Measurements from ENCODE around the gene FAM83D.

The FAM83D gene

DNA sequence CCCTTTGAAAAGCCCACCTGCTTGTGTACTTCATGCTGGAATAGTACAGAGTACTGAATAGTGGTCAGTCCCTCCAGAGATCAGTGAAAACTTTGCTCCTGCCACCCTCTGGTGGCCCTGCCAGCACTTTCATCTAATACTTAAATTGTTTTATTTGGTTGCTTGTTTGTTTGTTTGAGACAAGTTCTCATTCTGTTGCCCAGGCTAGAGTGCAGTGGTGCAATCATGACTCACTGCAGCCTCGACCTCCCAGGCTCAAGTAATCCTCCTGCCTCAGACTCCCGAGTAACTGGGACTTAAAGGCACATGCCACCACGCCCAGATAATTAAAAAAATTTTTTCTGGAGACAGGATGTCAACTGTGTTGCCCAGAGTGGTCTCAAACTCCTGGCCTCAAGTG, 9.1 kb downstream of the FAM83D start:
- no peaks in the 10 kb centered on the region for H3K36me3 Mint-ChIP-seq
- ATAC-seq (ENCODE audit: low read depth) = peak; percentile 45
- H3K27me3 Mint-ChIP-seq = no peaks in the 10 kb centered on the region
- H3K27ac Mint-ChIP-seq = no peak overlapping the region
- no peaks in the 10 kb centered on the region for H3K9me3 Mint-ChIP-seq
- H3K4me1 Mint-ChIP-seq = peaks cover 2% of the 10 kb centered on the region
- H3K4me3 Mint-ChIP-seq = no peak overlapping the region
- no peak for DNase-seq (ENCODE audit: low spot score in 2 of 2)

DNA sequence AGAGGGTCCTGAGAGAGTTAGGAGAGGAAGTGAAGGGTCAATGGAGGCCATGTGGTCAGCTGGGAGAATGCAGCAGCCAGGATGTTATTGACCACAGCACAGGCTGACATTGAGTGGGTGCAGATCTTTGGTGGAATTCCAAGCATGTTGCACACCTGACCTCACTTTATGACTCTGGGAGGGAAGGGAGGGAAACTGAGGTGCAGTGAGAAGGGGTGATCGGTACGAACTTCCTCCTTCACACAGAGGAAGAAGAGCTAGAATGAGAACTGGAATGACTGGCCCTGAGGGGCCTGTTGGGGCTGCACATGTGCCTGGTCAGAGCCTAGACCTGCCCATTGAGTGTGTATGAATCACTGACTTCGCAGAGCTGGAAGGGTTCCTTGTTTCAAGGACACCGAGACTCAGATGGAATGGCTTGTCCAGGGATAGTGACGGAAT, 9.8 kb downstream of the FAM83D start:
- ATAC-seq (ENCODE audit: low read depth) (no peak), DNase-seq (ENCODE audit: low spot score in 2 of 2) (no peak)
- no peaks in the 10 kb centered on the region for H3K36me3 Mint-ChIP-seq
- peaks cover 2% of the 10 kb centered on the region for H3K4me1 Mint-ChIP-seq
- no peaks in the 10 kb centered on the region for H3K27me3 Mint-ChIP-seq
- no peak overlapping the region for H3K4me3 Mint-ChIP-seq
- no peak overlapping the region for H3K27ac Mint-ChIP-seq
- no peaks in the 10 kb centered on the region for H3K9me3 Mint-ChIP-seq

- Mint-ChIP-seq H3K27ac (no peak overlapping the region), H3K4me3 (no peak overlapping the region), H3K36me3 (no peaks in the 10 kb centered on the region), H3K9me3 (no peaks in the 10 kb centered on the region), H3K27me3 (no peaks in the 10 kb centered on the region), H3K4me1 (peaks cover 2% of the 10 kb centered on the region)
- ATAC-seq (ENCODE audit: low read depth) = no peak
- no peak for DNase-seq (ENCODE audit: low spot score in 2 of 2)
Measured at GRCh38 chr20:38937000-38937399, 10.8 kb downstream of the FAM83D start.

DNA sequence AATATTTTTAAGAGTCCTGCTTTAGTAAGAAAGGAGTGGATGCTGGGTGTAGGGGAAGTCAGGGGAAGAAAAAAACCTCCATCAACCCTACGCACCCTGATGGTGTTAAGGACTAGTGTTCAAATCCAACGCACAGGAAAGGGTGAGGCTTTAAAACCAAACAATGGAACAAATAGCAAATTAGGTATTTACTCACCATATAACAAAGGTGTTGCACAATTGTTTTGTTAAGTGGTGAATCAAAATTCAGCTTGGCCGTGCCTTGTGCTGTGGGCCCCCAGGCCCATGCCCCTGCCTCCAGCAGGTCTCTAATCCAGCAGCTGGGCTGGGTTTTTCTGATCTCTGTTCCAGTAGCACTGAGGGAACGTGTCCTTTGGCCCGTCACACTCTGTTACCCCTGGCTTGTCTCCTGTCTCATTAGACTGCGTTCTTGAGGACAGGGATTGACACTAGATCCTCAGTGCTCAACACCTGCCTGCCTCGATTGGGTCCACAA, 11.8 kb downstream of the FAM83D start:
- no peaks in the 10 kb centered on the region for H3K27me3 Mint-ChIP-seq
- H3K36me3 Mint-ChIP-seq = no peaks in the 10 kb centered on the region
- H3K4me1 Mint-ChIP-seq = peaks cover 2% of the 10 kb centered on the region
- DNase-seq (ENCODE audit: low spot score in 2 of 2) (no peak), ATAC-seq (ENCODE audit: low read depth) (no peak)
- H3K9me3 Mint-ChIP-seq = no peaks in the 10 kb centered on the region
- H3K27ac Mint-ChIP-seq = no peak overlapping the region
- H3K4me3 Mint-ChIP-seq = no peak overlapping the region

DNA sequence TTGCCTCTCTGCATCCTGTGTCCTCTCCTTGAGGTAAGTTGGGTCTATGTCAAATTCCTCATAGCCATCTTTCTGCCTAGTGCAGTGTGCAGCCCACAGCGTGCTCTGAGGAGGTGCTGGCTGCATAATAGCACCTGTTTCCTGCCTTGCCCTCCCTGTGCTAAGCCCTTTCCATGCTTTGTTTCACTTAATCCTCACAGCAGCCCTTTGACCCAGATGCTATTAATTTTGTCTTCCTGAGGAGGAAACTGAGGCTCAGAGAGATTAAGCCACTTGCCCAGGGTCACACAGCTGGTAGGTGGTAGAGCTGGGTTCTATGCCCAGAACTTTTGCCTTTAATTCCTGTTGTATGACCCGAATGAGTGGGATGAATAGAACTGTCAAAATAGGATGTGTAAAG, 13.5 kb downstream of the FAM83D start:
- DNase-seq (ENCODE audit: low spot score in 2 of 2) (no peak), ATAC-seq (ENCODE audit: low read depth) (no peak)
- Mint-ChIP-seq H3K36me3 (no peaks in the 10 kb centered on the region), H3K4me1 (peaks cover 2% of the 10 kb centered on the region), H3K4me3 (no peak overlapping the region), H3K9me3 (no peaks in the 10 kb centered on the region), H3K27me3 (no peaks in the 10 kb centered on the region), H3K27ac (no peak overlapping the region)

DNA sequence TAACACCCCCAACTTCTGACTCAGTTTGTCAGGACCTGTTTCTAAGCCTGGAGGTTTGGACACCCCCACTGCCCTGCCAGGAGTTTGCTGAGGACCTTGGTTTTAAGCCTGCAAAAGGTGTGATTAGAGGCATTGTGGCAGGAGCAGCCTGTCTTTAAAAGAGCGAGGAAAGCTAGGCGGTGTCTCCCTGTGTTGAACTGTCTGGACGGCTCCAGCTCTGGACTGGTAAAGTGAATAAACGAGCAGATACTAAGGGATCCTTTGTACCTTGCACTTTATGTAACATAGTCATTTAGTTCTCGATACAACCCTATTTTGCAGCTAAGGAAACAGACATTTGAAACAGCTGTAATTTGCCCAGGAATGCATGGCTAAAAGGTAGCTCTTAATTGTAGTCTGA, 14.4 kb downstream of the FAM83D start:
- Mint-ChIP-seq H3K27me3 (no peaks in the 10 kb centered on the region), H3K36me3 (peaks cover 2% of the 10 kb centered on the region), H3K4me1 (no peaks in the 10 kb centered on the region), H3K4me3 (no peak overlapping the region), H3K9me3 (no peaks in the 10 kb centered on the region), H3K27ac (no peak overlapping the region)
- ATAC-seq (ENCODE audit: low read depth) (no peak), DNase-seq (ENCODE audit: low spot score in 2 of 2) (no peak)

GRCh38 chr20:38941726-38942389, 15.6 kb downstream of the FAM83D start:
- no peak for DNase-seq (ENCODE audit: low spot score in 2 of 2)
- H3K36me3 Mint-ChIP-seq = peaks cover 2% of the 10 kb centered on the region
- H3K27me3 Mint-ChIP-seq = no peaks in the 10 kb centered on the region
- H3K4me1 Mint-ChIP-seq = no peaks in the 10 kb centered on the region
- H3K4me3 Mint-ChIP-seq = no peak overlapping the region
- H3K27ac Mint-ChIP-seq = no peak overlapping the region
- ATAC-seq (ENCODE audit: low read depth) = no peak
- no peaks in the 10 kb centered on the region for H3K9me3 Mint-ChIP-seq

DNA sequence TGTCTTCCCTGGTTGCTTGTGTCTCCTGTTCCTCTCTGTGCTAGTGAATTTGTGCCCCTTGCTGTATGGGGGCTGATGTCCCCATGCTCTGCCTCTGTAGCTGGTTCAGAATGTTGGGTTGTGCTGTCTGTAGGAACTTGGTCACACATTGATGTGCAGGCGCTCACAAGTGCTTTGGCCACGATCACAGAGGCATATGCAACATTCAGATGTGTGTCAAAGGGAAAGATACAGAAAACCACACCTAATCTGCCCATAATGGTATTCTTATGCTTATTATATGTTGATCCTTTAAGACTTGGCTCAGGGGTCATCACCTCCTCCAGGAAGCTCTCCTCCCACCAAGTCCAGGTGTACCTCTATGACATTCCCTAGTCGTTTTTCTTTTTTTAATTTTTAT, 18.8 kb downstream of the FAM83D start:
- Mint-ChIP-seq H3K27ac (no peak overlapping the region), H3K36me3 (peaks cover 4% of the 10 kb centered on the region)
- ATAC-seq (ENCODE audit: low read depth) = no peak

GRCh38 chr20:38946836-38947235, 20.6 kb downstream of the FAM83D start:
- Mint-ChIP-seq H3K36me3 (peaks cover 4% of the 10 kb centered on the region), H3K4me3 (no peak overlapping the region), H3K4me1 (no peaks in the 10 kb centered on the region), H3K9me3 (no peaks in the 10 kb centered on the region), H3K27ac (peak overlapping the region; percentile 21), H3K27me3 (no peaks in the 10 kb centered on the region)
- DNase-seq (ENCODE audit: low spot score in 2 of 2) (no peak), ATAC-seq (ENCODE audit: low read depth) (no peak)

More for the DNA sequence above, 18.8 kb downstream of the FAM83D start:
- H3K9me3 Mint-ChIP-seq = no peaks in the 10 kb centered on the region
- no peak overlapping the region for H3K4me3 Mint-ChIP-seq
- DNase-seq (ENCODE audit: low spot score in 2 of 2) = no peak
- H3K4me1 Mint-ChIP-seq = no peaks in the 10 kb centered on the region
- no peaks in the 10 kb centered on the region for H3K27me3 Mint-ChIP-seq

DNA sequence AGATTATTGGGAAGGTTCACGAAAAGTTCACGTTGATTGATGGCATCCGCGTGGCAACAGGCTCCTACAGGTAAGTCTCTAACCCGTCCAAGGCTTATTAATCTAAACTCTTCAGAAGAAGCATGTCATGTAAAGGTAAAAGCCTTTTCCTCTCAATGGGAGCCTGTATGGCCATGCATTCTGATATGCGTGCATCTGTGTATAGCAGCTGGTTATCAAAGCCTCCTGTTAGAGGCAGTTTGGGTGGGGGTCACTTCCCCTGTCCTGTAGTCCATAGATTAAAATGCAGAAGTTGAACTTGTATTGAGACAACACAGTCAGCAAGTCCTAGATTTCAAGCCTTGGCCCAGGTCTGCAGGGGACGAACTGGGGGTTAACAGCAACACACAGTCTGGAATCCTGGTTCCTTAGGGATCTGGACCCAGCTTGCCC, 21.7 kb downstream of the FAM83D start:
- ATAC-seq (ENCODE audit: low read depth) = no peak
- Mint-ChIP-seq H3K4me3 (no peak overlapping the region), H3K27me3 (no peaks in the 10 kb centered on the region), H3K36me3 (peaks cover 4% of the 10 kb centered on the region), H3K27ac (peak overlapping the region; percentile 40), H3K9me3 (no peaks in the 10 kb centered on the region), H3K4me1 (no peaks in the 10 kb centered on the region)
- no peak for DNase-seq (ENCODE audit: low spot score in 2 of 2)

DNA sequence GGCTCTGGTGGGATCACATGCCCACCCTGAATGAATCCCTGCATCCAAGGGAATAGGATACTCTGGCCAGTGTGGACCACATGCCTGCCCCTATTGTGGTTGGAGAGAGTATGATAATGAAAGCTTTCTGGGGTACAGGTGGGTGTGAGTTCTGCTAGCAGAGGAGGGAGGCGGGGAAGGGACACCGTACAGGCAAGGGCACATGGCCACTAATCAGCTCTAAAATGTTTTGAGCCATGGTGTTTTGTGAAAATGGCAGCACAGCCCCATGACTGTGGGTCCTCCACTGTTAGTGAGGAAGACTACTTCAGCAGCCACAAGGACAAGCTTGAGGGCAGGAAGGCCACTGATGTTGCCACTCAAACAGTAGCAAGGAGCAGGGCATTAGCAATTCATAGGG, 24.0 kb downstream of the FAM83D start:
- DNase-seq (ENCODE audit: low spot score in 2 of 2) (no peak), ATAC-seq (ENCODE audit: low read depth) (no peak)
- Mint-ChIP-seq H3K9me3 (no peaks in the 10 kb centered on the region), H3K36me3 (peaks cover 3% of the 10 kb centered on the region), H3K4me1 (no peaks in the 10 kb centered on the region), H3K4me3 (no peak overlapping the region), H3K27me3 (no peaks in the 10 kb centered on the region), H3K27ac (no peak overlapping the region)

DNA sequence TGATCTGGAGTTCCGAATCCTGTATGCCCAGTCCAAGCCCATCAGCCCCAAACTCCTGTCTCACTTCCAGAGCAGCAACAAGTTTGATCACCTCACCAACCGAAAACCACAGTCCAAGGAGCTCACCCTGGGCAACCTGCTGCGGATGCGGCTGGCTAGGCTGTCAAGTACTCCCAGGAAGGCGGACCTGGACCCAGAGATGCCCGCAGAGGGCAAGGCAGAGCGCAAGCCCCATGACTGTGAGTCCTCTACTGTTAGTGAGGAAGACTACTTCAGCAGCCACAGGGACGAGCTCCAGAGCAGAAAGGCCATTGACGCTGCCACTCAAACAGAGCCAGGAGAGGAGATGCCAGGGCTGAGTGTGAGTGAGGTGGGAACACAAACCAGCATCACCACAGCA, 25.4 kb downstream of the FAM83D start:
- no peak overlapping the region for H3K27ac Mint-ChIP-seq
- H3K27me3 Mint-ChIP-seq = no peaks in the 10 kb centered on the region
- H3K4me1 Mint-ChIP-seq = no peaks in the 10 kb centered on the region
- no peaks in the 10 kb centered on the region for H3K9me3 Mint-ChIP-seq
- H3K4me3 Mint-ChIP-seq = no peak overlapping the region
- DNase-seq (ENCODE audit: low spot score in 2 of 2) = no peak
- H3K36me3 Mint-ChIP-seq = peaks cover 3% of the 10 kb centered on the region
- no peak for ATAC-seq (ENCODE audit: low read depth)

DNA sequence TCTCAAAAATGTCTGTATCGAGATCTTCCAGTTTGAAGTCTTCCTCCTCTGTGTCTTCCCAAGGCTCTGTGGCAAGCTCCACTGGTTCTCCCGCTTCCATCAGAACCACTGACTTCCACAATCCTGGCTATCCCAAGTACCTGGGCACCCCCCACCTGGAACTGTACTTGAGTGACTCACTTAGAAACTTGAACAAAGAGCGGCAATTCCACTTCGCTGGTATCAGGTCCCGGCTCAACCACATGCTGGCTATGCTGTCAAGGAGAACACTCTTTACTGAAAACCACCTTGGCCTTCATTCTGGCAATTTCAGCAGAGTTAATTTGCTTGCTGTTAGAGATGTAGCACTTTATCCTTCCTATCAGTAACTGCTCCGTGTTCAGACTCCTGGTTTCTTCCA, 25.9 kb downstream of the FAM83D start:
- H3K27me3 Mint-ChIP-seq = no peaks in the 10 kb centered on the region
- H3K4me3 Mint-ChIP-seq = no peak overlapping the region
- ATAC-seq (ENCODE audit: low read depth) = no peak
- no peak for DNase-seq (ENCODE audit: low spot score in 2 of 2)
- H3K36me3 Mint-ChIP-seq = peaks cover 3% of the 10 kb centered on the region
- H3K4me1 Mint-ChIP-seq = no peaks in the 10 kb centered on the region
- H3K9me3 Mint-ChIP-seq = no peaks in the 10 kb centered on the region
- no peak overlapping the region for H3K27ac Mint-ChIP-seq

DNA sequence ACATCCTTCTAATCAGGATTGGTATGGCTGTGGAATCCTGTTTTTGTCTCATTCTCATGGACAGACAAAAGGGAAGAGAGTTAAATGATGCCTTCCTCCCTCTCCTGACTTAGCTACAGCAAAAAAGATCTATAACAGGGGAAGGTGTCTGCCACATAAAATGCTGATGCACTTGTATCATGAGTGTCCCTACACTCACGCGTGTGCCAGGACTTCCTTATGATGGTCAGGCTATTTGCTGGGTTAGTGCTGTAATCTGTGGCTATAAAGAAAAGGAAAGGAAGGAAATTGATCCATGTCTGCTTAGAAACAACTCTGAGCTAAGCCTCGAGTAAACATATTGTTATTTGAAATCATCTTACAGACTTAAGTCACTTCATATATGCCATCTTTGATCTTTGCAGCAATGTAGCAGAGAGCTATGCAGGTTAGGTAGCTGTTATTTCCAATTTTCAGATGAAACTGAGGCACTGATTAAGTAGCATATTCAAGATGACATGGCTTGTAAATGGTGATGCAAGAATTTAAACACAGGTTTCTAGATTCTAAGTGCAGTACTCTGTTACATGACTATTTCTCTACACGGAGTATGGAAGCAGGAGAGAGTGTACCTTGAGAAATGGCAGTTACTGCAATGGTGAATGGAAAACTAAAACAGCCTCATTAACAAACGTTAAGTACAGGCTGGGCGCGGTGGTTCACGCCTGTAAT, 27.6 kb downstream of the FAM83D start:
- Mint-ChIP-seq H3K4me1 (no peaks in the 10 kb centered on the region), H3K9me3 (no peaks in the 10 kb centered on the region), H3K4me3 (no peak overlapping the region), H3K27ac (no peak overlapping the region), H3K36me3 (no peaks in the 10 kb centered on the region), H3K27me3 (no peaks in the 10 kb centered on the region)
- DNase-seq (ENCODE audit: low spot score in 2 of 2) (no peak), ATAC-seq (ENCODE audit: low read depth) (no peak)

Measured in memory B cell (primary cell).